GM13976 (cell line): ENCODE data around the gene OR13G1.
"Not testable (repeated sequence)": the region's sequence is repeated elsewhere in the genome, so short reads cannot be mapped to it uniquely, and the experiment has no call there.

Source experiments
- DNase-seq: peaks from one replicate; pipeline ENCODE4 v3.0.0; 2012; ENCODE audit warnings: low spot score
- CTCF ChIP-seq: IDR thresholded peaks from 2 replicates; pipeline ENCODE4 v1.5.1; 2012; ENCODE audit warnings: borderline replicate concordance, mild to moderate bottlenecking; ENCODE audit not compliant: insufficient read depth; ENCODE audit errors: extremely low read depth, missing control alignments, control extremely low read depth
- in situ Hi-C: fragments of 300-500 bp; cut with MboI; formaldehyde crosslinking; loops from one replicate; pipeline ENCODE4 v1.12.0; 2022; ENCODE audit warnings: low sequenced_read_pairs, mixed read lengths, inconsistent platforms; ENCODE audit not compliant: unreplicated experiment

OR13G1 gene

GRCh38 chr1:247679639-247680038, at the start of gene OR13G1:
Gene OR13G1, minus strand, starts transcription at chr1:247679739. Its CDS starts 6,698 bp downstream, at chr1:247673041.
- TF ChIP-seq CTCF: no peak
- in situ Hi-C loops: no loop called here
- no peak for DNase-seq

GRCh38 chr1:247721222-247721621, 41.7 kb upstream of the OR13G1 start:
- in situ Hi-C loops: no loop called here
- DNase-seq: no peak
- TF ChIP-seq CTCF: no peak

- in situ Hi-C loops: no loop called here
- no peak for TF ChIP-seq CTCF
- no peak for DNase-seq
Measured at GRCh38 chr1:247716546-247716945, 37.0 kb upstream of the OR13G1 start, which contains the start of gene OR6F1. Gene OR6F1, minus strand, starts transcription at chr1:247716646. Its CDS starts 3,891 bp downstream, at chr1:247712755.

- DNase-seq: no peak
- no peak for TF ChIP-seq CTCF
- in situ Hi-C loops: no loop called here
Measured at GRCh38 chr1:247713753-247714152, 34.2 kb upstream of the OR13G1 start.

GRCh38 chr1:247710681-247711080, 31.1 kb upstream of the OR13G1 start:
- DNase-seq, in situ Hi-C loops: not testable (repeated sequence)

GRCh38 chr1:247701338-247701737, 21.8 kb upstream of the OR13G1 start:
- in situ Hi-C loops: no loop called here
- no peak for DNase-seq
- TF ChIP-seq CTCF: no peak

- peak; percentile 36 for DNase-seq
- peak; percentile 82 for TF ChIP-seq CTCF
- in situ Hi-C loops: no loop called here
Measured at GRCh38 chr1:247681288-247681897, 1.9 kb upstream of the OR13G1 start.
